Lung (tissue), 12 donors: Measurements from ENCODE around the gene LRP2. TPM values are rescaled to one million over a fixed set of nuclear protein-coding genes. Genes with fewer than 3 reads are reported as not detected.
"Not testable (repeated sequence)": the region's sequence is repeated elsewhere in the genome, so short reads cannot be mapped to it uniquely, and the experiment has no call there.

ENCODE experiments used
- ATAC-seq: fragments of 200-7000 bp; cut with Tn5 transposase; one replicate; pipeline ENCODE4 v1.9.1; 2020; ENCODE audit warnings: moderate number of reproducible peaks; ENCODE audit not compliant: insufficient read depth, low FRiP score
- DNase-seq, 3 donors: peaks; one replicate each; pipeline ENCODE4 v3.0.0-alpha.2; 2013 to 2017
- H3K27ac ChIP-seq, 2 donors: one replicate each; pipeline ENCODE4 v1.5.1; 2013; ENCODE audit warnings: mild to moderate bottlenecking in 2 of 2, moderate library complexity in 2 of 2, control low read depth in 1 of 2, inconsistent platforms in 1 of 2, low read depth in 1 of 2, low read length in 1 of 2
- H3K27me3 ChIP-seq, 3 donors: one replicate each; pipeline ENCODE4 v1.5.1; 2013; ENCODE audit warnings: low read length in 2 of 3; ENCODE audit not compliant: control insufficient read depth in 3 of 3, insufficient read depth in 3 of 3
- H3K36me3 ChIP-seq, 4 donors: one replicate each; pipeline ENCODE4 v1.5.1; 2013; ENCODE audit warnings: low read length in 4 of 4, mild to moderate bottlenecking in 1 of 4, moderate library complexity in 1 of 4; ENCODE audit not compliant: control insufficient read depth in 4 of 4, insufficient read depth in 4 of 4
- H3K4me1 ChIP-seq, 5 donors: one replicate each; pipeline ENCODE4 v1.5.1; 2013; ENCODE audit warnings: low read length in 5 of 5, mild to moderate bottlenecking in 2 of 5, moderate library complexity in 1 of 5; ENCODE audit not compliant: control insufficient read depth in 5 of 5, insufficient read depth in 5 of 5
- H3K4me3 ChIP-seq: one replicate; pipeline ENCODE4 v1.5.1; 2013; ENCODE audit warnings: mild to moderate bottlenecking, control low read depth, moderate library complexity
- H3K9ac ChIP-seq, 2 donors: one replicate each; pipeline ENCODE4 v1.5.1; 2013; ENCODE audit warnings: low read length in 2 of 2, control low read depth in 1 of 2; ENCODE audit not compliant: insufficient read depth in 1 of 2
- H3K9me3 ChIP-seq, 4 donors: one replicate each; pipeline ENCODE4 v1.5.1; 2013; ENCODE audit warnings: low read length in 3 of 4, mild to moderate bottlenecking in 1 of 4, moderate library complexity in 1 of 4; ENCODE audit not compliant: control insufficient read depth in 4 of 4, insufficient read depth in 3 of 4
- WGBS, 2 donors: extraction: QIAGEN DNeasy Blood & Tissue Kit; methylation state at CpG; one replicate each; pipeline ENCODE4 v1.1.7; 2013; 5-methylcytosine and 5-hydroxymethylcytosine counted together
- polyA plus RNA-seq, 2 donors: library from polyadenylated mRNA; stranded (reverse); fragments of 200-250 nt; gene quantifications; one replicate each; pipeline ENCODE4 v1.2.1, GENCODE V29; 2013
- total RNA-seq, 2 donors: library from RNA; depleted of rRNA in 1 of 2; stranded (reverse); fragments of >200 nt in 1 of 2; gene quantifications; one replicate each; pipeline ENCODE4 v1.2.1, GENCODE V29; 2014 to 2021
- TF ChIP-seq, protein P1 (sequence below): IDR thresholded peaks from 2 replicates; pipeline ENCODE4 v1.5.1; 2012; ENCODE audit warnings: mild to moderate bottlenecking; ENCODE audit errors: control extremely low read depth, extremely low read depth
- donor health status: control.
- donor health status: control.
- donor health status: Bipolar disorder and iron deficiency.
- donor health status: healthy.
- donor health status: DM: yes; HTN: yes; CAD: no.

LRP2 gene
- total and polyA plus RNA-seq, 4 donors = 2.4 to 39.5 (median 15.8) TPM

GRCh38 chr2:169272010-169272409, 90.3 kb downstream of the LRP2 start:
- no peaks in the 10 kb centered on the region for H3K36me3 ChIP-seq
- ATAC-seq = no peak
- H3K27ac ChIP-seq = no peak overlapping the region
- H3K4me1 ChIP-seq = no peaks in the 10 kb centered on the region
- no peaks in the 10 kb centered on the region for H3K27me3 ChIP-seq
- H3K9me3 ChIP-seq = peaks cover 0 to 2% (median 0%) of the 10 kb centered on the region in 4 donors
- no peak for DNase-seq
- H3K9ac ChIP-seq = no peak overlapping the region
- 65 to 69% methylated on average over 4 of the region's 4 CpGs for WGBS, 2 donors
- TF ChIP-seq, protein P1, sequence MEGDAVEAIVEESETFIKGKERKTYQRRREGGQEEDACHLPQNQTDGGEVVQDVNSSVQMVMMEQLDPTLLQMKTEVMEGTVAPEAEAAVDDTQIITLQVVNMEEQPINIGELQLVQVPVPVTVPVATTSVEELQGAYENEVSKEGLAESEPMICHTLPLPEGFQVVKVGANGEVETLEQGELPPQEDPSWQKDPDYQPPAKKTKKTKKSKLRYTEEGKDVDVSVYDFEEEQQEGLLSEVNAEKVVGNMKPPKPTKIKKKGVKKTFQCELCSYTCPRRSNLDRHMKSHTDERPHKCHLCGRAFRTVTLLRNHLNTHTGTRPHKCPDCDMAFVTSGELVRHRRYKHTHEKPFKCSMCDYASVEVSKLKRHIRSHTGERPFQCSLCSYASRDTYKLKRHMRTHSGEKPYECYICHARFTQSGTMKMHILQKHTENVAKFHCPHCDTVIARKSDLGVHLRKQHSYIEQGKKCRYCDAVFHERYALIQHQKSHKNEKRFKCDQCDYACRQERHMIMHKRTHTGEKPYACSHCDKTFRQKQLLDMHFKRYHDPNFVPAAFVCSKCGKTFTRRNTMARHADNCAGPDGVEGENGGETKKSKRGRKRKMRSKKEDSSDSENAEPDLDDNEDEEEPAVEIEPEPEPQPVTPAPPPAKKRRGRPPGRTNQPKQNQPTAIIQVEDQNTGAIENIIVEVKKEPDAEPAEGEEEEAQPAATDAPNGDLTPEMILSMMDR = no peak
- H3K4me3 ChIP-seq = no peak overlapping the region

- not testable (repeated sequence) for H3K27ac ChIP-seq, H3K9me3 ChIP-seq, DNase-seq, ATAC-seq, H3K4me3 ChIP-seq, H3K36me3 ChIP-seq, H3K9ac ChIP-seq, H3K4me1 ChIP-seq, H3K27me3 ChIP-seq
- 86 to 95% methylated on average over 6 of the region's 6 CpGs for WGBS, 2 donors
Observed at GRCh38 chr2:169270574-169270973, 91.8 kb downstream of the LRP2 start.

- Histone ChIP-seq H3K27ac (no peak overlapping the region), H3K27me3 (no peaks in the 10 kb centered on the region), H3K4me3 (no peak overlapping the region), H3K9ac (no peak overlapping the region), H3K4me1 (no peaks in the 10 kb centered on the region), H3K36me3 (no peaks in the 10 kb centered on the region), H3K9me3 (no peaks in the 10 kb centered on the region)
- 35 to 59% methylated on average over 1 of the region's 1 CpG for WGBS, 2 donors
- no peak for DNase-seq
- ATAC-seq = no peak
- TF ChIP-seq, protein P1 = no peak
Observed at GRCh38 chr2:169265591-169265990, 96.7 kb downstream of the LRP2 start.

DNA sequence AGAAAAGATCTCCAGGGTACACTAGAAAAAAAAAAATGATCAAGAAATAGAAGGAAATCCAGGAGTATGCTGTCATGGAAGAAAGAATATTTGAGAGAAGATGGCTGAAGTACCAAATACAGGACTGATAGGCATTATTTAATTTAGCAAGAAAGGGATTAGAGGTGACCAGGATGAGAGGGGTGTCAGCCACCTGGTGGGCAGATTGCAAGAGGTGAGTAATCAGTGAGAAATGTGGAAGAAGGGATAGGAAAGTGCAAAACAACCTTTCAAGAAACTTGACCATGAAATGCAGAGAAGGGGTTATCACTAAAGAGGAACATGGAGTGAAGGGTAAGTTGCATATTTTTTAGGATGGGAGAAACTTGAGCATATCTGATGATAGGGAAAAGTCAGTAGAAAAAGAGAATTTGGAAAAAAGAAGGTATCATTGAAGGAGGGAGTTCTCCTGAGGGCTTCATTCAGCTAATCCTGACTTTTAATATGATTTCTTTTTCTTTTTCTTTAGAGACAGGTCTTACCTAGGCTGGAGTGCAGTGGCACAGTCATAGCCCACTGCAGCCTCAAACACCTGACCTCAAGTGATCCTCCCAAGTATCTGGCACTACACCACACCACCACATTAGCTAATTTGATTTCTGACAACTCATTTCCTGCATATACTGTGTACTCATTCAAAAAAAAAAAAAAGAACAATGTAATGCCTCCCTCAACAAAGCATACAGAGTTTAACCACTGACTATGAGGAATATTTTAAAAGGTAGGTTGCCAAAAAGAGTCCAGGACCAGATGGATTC, 101.3 kb downstream of the LRP2 start:
- Histone ChIP-seq H3K9ac (no peak overlapping the region), H3K27ac (no peak overlapping the region), H3K36me3 (no peaks in the 10 kb centered on the region), H3K27me3 (no peaks in the 10 kb centered on the region), H3K4me1 (no peaks in the 10 kb centered on the region), H3K4me3 (no peak overlapping the region), H3K9me3 (no peaks in the 10 kb centered on the region)
- DNase-seq (no peak), ATAC-seq (no peak)
- TF ChIP-seq, protein P1 = no peak
